Activated CD8-positive, alpha-beta T cell treated with anti-CD3 and anti-CD28 coated beads for 36 hours (primary cell): Measurements from ENCODE around the gene TPM1. TPM values are rescaled to one million over a fixed set of nuclear protein-coding genes. Genes with fewer than 3 reads are reported as not detected.
"Not testable (repeated sequence)": the region's sequence is repeated elsewhere in the genome, so short reads cannot be mapped to it uniquely, and the experiment has no call there.

Source experiments
- ATAC-seq: fragments of 200-7000 bp; cut with Tn5 transposase; one replicate; pipeline ENCODE4 v1.10.0; 2021; ENCODE audit warnings: mild to moderate bottlenecking, moderate library complexity
- CTCF ChIA-PET: fragments of 350-600 bp; sonication (Branson Sonifier 250); formaldehyde crosslinking; loops from one replicate; lab custom pipeline; 2021; ENCODE audit warnings: antibody characterized with exemption; lab: Charles Lee
- POLR2A ChIA-PET: fragments of 350-600 bp; sonication (Branson Sonifier 250); formaldehyde crosslinking; loops from one replicate; lab custom pipeline; 2021; ENCODE audit warnings: antibody characterized with exemption; lab: Charles Lee
- DNase-seq: peaks from one replicate; pipeline ENCODE4 v3.0.0-alpha.2; 2020
- H3K27ac Mint-ChIP-seq: one replicate; pipeline ENCODE4 v1.8.0; 2021; ENCODE audit warnings: mild to moderate bottlenecking, mixed read lengths
- H3K27me3 Mint-ChIP-seq: one replicate; pipeline ENCODE4 v1.8.0; 2021; ENCODE audit warnings: mixed read lengths
- H3K36me3 Mint-ChIP-seq: one replicate; pipeline ENCODE4 v1.8.0; 2021; ENCODE audit warnings: low read depth, mixed read lengths
- H3K4me1 Mint-ChIP-seq: one replicate; pipeline ENCODE4 v1.8.0; 2021; ENCODE audit warnings: low read depth, mixed read lengths
- H3K4me3 Mint-ChIP-seq: one replicate; pipeline ENCODE4 v1.8.0; 2021; ENCODE audit warnings: mild to moderate bottlenecking, moderate library complexity, mixed read lengths
- H3K9me3 Mint-ChIP-seq: one replicate; pipeline ENCODE4 v1.8.0; 2021; ENCODE audit warnings: mixed read lengths
- CTCF ChIP-seq: fragments of 200-600 bp; IDR thresholded peaks from one replicate; pipeline ENCODE4 v1.8.0; 2022; ENCODE audit warnings: antibody characterized with exemption, mild to moderate bottlenecking
- intact Hi-C: fragments of 100-400 bp; cut with micrococcal nuclease; formaldehyde crosslinking; loops from one replicate; pipeline ENCODE4 v1.10.0; 2022
- total RNA-seq, 2 experiments: library from RNA; stranded (reverse); gene quantifications; one replicate each; pipeline ENCODE4 v1.2.3, GENCODE V29; 2021

TPM1 gene
- total RNA-seq, 2 experiments from 2014 or later = 6.0 to 6.3 TPM

- intact Hi-C loops = no loop called here
- CTCF ChIA-PET = interaction anchor here (1.1 kb wide), 1 partner anchor 9 kb away, joined by 5 read pairs; no protein-coding TSS in a partner anchor
- no peaks in the 10 kb centered on the region for H3K4me1 Mint-ChIP-seq
- DNase-seq = no peak
- no peak overlapping the region for H3K27ac Mint-ChIP-seq
- H3K27me3 Mint-ChIP-seq = peaks cover 13% of the 10 kb centered on the region
- POLR2A ChIA-PET = no interaction called here
- H3K9me3 Mint-ChIP-seq = no peaks in the 10 kb centered on the region
- no peak for TF ChIP-seq CTCF
- ATAC-seq = no peak
- H3K36me3 Mint-ChIP-seq = no peaks in the 10 kb centered on the region
- no peak overlapping the region for H3K4me3 Mint-ChIP-seq
Observed at GRCh38 chr15:63103416-63103815, 60.9 kb downstream of the TPM1 start.

- no peak for TF ChIP-seq CTCF
- H3K4me1 Mint-ChIP-seq = no peaks in the 10 kb centered on the region
- POLR2A ChIA-PET = no interaction called here
- H3K27me3 Mint-ChIP-seq = peaks cover 15% of the 10 kb centered on the region
- intact Hi-C loops = no loop called here
- no peak for ATAC-seq
- DNase-seq = no peak
- H3K27ac Mint-ChIP-seq = no peak overlapping the region
- H3K9me3 Mint-ChIP-seq = no peaks in the 10 kb centered on the region
- no peaks in the 10 kb centered on the region for H3K36me3 Mint-ChIP-seq
- CTCF ChIA-PET = interaction anchor here (0.6 to 1.4 kb wide), 2 partner anchors 10 to 57 kb away, joined by 3 to 6 read pairs; no protein-coding TSS in a partner anchor
- H3K4me3 Mint-ChIP-seq = no peak overlapping the region
Observed at GRCh38 chr15:63104727-63105126, 62.2 kb downstream of the TPM1 start.

DNA sequence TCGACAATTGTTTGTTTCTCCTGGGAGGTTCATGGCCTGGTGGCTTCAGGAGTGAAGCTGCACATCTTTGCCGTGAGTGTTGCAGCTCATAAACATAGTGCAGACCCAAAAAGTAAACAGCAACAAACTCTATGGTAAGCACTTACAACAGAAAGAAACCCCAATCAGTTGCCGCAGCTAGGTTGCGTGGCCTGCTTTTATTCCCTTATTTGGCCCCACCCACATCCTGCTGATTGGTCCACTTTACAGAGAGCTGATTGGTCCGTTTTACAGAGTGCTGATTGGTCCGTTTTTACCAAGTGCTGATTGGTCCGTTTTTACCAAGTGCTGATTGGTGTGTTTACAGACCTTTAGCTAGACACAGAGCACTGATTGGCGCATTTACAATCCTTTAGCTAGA is 62.8 kb downstream of the TPM1 start:
- H3K27ac Mint-ChIP-seq, POLR2A ChIA-PET, H3K4me1 Mint-ChIP-seq, ATAC-seq, H3K9me3 Mint-ChIP-seq, intact Hi-C loops, H3K36me3 Mint-ChIP-seq, H3K4me3 Mint-ChIP-seq: not testable (repeated sequence)
- H3K27me3 Mint-ChIP-seq = peaks cover 15% of the 10 kb centered on the region
- peak; percentile 23 for DNase-seq
- CTCF ChIA-PET = interaction anchor here (0.6 to 1.4 kb wide), 3 partner anchors 11 to 126 kb away, joined by 3 to 6 read pairs (median 3); no protein-coding TSS in a partner anchor

- H3K27me3 Mint-ChIP-seq = peaks cover 15% of the 10 kb centered on the region
- no peak overlapping the region for H3K27ac Mint-ChIP-seq
Observed at GRCh38 chr15:63107895-63108546, 65.5 kb downstream of the TPM1 start.

GRCh38 chr15:63109498-63109897 is 67.0 kb downstream of the TPM1 start:
- ChIA-PET POLR2A (no interaction called here), CTCF (interaction anchor here (0.8 to 1.2 kb wide), 3 partner anchors 16 to 62 kb away, joined by 3 to 4 read pairs (median 4); no protein-coding TSS in a partner anchor)
- Mint-ChIP-seq H3K27me3 (peaks cover 11% of the 10 kb centered on the region), H3K4me1 (no peaks in the 10 kb centered on the region), H3K27ac (no peak overlapping the region), H3K4me3 (no peak overlapping the region), H3K9me3 (no peaks in the 10 kb centered on the region), H3K36me3 (no peaks in the 10 kb centered on the region)
- DNase-seq (no peak), ATAC-seq (no peak)
- TF ChIP-seq CTCF = no peak
- intact Hi-C loops = no loop called here

More at GRCh38 chr15:63107895-63108546, 65.5 kb downstream of the TPM1 start:
- no peak for ATAC-seq
- POLR2A ChIA-PET = no interaction called here
- CTCF ChIA-PET = no interaction called here
- intact Hi-C loops = no loop called here
- H3K4me1 Mint-ChIP-seq = no peaks in the 10 kb centered on the region
- TF ChIP-seq CTCF = no peak
- no peak overlapping the region for H3K4me3 Mint-ChIP-seq
- no peaks in the 10 kb centered on the region for H3K9me3 Mint-ChIP-seq
- no peaks in the 10 kb centered on the region for H3K36me3 Mint-ChIP-seq
- DNase-seq = no peak
